Peyer's patch (tissue), 4 donors: Measurements from ENCODE around the gene CLDN6.

Experiments
- POLR2A ChIP-seq, 2 donors: fragments of 450-650 bp; IDR thresholded peaks; one replicate each; pipeline ENCODE4 v1.5.1; 2017; ENCODE audit warnings: antibody characterized with exemption in 2 of 2, mild to moderate bottlenecking in 2 of 2, moderate library complexity in 2 of 2
- TF ChIP-seq, protein P1 (sequence below), 6 experiments: fragments of 450-650 bp in 4 of 6; fragments of 200-600 bp in 2 of 6; sonication (generic) in 1 of 6; IDR thresholded peaks; one replicate each; pipeline ENCODE4 v1.5.1; 2017 to 2019; ENCODE audit warnings: antibody characterized with exemption in 6 of 6, mild to moderate bottlenecking in 3 of 6, moderate library complexity in 1 of 6

DNA sequence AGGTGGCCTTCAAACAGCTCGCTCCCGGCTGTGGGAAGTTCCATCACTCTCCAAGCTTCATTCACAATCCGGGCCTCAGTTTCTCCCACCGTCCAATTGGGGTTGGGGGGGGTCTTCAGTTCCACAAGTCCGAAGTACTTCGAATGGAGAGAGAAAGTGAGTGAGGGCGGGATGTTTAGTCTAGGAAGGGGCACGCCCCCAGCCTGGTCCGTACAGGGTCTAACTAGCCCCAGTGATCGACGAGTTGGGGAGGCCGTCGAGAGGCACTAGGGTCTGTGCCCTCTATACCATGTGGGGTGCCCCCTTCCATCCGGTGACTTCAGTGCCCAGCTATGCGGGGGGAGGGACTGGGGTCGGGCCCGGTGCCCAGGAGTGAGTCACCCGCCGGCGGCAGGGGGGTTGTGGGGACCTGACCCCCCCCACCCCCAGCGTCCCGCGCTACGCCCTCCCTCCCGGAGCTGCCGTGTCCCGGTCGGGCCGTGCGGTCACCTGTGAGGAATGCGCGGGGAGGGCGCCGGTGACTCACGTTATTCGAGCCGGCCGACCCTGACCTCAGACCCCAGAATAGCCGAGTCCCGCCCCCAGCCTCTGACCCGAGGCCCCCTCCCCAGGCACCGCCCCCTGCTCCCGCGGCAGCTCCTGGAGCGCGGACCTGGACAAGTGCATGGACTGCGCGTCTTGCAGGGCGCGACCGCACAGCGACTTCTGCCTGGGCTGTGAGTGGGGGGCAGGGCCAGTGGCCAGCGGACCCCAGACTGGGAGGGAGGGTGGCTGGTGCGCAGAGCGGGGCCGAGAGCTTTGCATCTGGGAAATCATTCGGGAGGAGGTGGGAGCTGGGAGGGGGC is 2.8 kb upstream of the CLDN6 start:
- TF ChIP-seq, protein P1, sequence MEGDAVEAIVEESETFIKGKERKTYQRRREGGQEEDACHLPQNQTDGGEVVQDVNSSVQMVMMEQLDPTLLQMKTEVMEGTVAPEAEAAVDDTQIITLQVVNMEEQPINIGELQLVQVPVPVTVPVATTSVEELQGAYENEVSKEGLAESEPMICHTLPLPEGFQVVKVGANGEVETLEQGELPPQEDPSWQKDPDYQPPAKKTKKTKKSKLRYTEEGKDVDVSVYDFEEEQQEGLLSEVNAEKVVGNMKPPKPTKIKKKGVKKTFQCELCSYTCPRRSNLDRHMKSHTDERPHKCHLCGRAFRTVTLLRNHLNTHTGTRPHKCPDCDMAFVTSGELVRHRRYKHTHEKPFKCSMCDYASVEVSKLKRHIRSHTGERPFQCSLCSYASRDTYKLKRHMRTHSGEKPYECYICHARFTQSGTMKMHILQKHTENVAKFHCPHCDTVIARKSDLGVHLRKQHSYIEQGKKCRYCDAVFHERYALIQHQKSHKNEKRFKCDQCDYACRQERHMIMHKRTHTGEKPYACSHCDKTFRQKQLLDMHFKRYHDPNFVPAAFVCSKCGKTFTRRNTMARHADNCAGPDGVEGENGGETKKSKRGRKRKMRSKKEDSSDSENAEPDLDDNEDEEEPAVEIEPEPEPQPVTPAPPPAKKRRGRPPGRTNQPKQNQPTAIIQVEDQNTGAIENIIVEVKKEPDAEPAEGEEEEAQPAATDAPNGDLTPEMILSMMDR (IDR thresholded peaks at IDR 0.05): no peak
- TF ChIP-seq POLR2A (IDR thresholded peaks at IDR 0.05): peak in 1 of 2 donors; percentile 2
